ENCODE results near the gene ABRAXAS1.
A peak's percentile ranks its signal among the peaks of the same experiment; 100 is the strongest.
"Not testable (repeated sequence)": the region's sequence is repeated elsewhere in the genome, so short reads cannot be mapped to it uniquely, and the experiment has no call there.

Gene ABRAXAS1

GRCh38 chr4:83484500-83485461 is at the start of gene ABRAXAS1:
ABRAXAS1 (minus strand) TSS chr4:83485100; CDS start chr4:83485072, 28 bp downstream.
- peak; percentile 84 to 86 for DNase-seq (ENCODE audit: low read depth in 2 of 2)

GRCh38 chr4:83527671-83528070 is 42.8 kb upstream of the ABRAXAS1 start:
- DNase-seq (ENCODE audit: low read depth in 2 of 2) = no peak

DNA sequence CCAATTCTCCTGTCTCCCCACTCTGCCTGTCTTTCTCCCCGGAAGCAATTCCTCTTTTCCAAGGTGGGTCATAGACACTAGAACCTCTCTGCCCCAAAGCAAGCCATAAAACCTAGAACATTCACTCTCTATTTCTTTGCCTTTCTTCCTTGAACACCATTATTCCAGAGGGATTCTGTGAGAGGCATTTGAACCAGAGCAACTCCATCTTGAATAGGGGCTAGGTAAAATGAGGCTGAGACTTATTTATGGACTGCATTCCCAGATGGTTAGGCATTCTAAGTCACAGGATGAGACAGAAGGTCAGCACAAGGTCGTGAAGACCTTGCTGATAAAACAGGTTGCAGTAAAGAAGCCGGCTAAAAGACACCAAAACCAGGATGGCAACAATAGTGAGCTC is 37.3 kb upstream of the ABRAXAS1 start:
- no peak for DNase-seq (ENCODE audit: low read depth in 2 of 2)

DNA sequence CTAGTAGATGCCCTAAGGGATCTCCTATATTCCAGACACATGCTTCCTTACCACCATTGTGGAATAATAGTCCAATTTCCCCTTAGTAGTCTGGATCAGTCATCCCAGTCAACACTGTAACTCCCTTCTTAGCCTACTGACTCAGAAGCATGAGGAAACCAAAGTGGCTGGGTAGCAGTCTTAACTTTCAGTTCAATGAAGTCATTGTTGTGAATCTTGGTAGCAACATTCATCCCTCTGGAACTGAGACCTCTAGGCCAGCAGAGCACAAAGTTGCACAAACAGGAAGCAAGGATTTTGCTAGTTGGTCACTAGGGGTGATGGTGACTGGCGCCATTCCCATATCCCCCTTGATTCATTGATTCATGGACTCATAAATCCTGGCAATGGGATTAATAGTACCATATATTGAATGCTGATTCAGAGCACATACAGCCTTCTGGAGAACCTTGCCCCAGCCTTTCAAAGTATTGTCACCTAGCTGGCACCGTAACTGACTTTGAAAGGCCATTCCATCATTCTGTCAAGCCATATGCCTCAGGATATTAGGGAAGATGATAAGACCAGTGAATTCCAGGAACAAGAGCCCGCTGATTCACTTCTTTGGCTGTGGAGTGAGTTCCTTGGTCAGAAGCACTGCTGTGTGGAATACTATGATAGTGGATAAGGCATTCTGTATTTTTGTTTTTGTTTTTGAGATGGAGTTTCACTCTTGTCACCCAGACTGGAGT is 31.3 kb upstream of the ABRAXAS1 start:
- DNase-seq (ENCODE audit: low read depth in 2 of 2) = peak; percentile 8 to 11

- no peak for DNase-seq (ENCODE audit: low read depth in 2 of 2)
These were observed 25.5 kb upstream of the ABRAXAS1 start for GRCh38 chr4:83510442-83510841.

GRCh38 chr4:83509156-83509585 is 24.3 kb upstream of the ABRAXAS1 start:
- DNase-seq (ENCODE audit: low read depth in 2 of 2) = peak in 1 of 2 experiments; percentile 15

DNA sequence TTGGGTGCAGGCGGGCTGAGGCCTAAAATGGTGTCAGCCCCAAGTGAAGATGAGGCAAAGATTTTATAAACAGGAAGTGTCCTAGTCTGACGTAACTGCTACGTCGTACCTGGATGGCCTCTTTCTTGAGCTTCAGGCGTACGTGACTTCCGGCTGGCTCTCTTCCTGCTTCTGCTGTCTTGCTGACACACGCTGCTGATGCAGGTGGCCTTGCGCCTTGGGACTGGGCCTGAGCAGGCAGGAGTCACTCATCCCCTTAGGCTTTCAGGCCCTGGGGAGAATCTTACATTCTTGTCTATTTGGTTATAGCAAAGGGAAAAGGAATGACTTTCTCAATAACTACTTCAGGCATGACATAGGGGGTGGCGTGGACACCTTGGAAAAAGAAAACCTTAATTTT is 20.1 kb upstream of the ABRAXAS1 start:
- no peak for DNase-seq (ENCODE audit: low read depth in 2 of 2)

- DNase-seq (ENCODE audit: low read depth in 2 of 2) = no peak
These were observed 19.6 kb upstream of the ABRAXAS1 start for GRCh38 chr4:83504503-83504902.

DNA sequence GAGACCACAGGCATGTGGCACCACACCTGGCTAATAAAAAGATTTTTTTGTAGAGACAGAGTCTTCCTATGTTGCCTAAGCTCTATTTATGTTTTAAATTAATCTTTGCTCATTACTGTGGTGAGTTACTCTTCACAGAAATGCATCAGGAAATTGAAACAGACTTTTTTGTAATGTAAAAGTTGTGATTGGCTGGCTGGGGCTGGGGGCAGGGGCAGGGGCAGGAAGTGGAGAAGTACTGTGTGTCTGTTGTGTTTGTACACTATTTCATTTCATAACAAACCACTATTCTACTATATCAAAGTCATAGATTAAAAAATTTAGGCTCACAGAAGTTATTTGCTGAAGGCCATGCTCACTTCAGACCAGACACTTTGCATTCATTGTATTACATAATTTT is 19.1 kb upstream of the ABRAXAS1 start:
- DNase-seq (ENCODE audit: low read depth in 2 of 2) = no peak

GRCh38 chr4:83501671-83502070 is 16.8 kb upstream of the ABRAXAS1 start:
- DNase-seq (ENCODE audit: low read depth in 2 of 2) = not testable (repeated sequence)

DNA sequence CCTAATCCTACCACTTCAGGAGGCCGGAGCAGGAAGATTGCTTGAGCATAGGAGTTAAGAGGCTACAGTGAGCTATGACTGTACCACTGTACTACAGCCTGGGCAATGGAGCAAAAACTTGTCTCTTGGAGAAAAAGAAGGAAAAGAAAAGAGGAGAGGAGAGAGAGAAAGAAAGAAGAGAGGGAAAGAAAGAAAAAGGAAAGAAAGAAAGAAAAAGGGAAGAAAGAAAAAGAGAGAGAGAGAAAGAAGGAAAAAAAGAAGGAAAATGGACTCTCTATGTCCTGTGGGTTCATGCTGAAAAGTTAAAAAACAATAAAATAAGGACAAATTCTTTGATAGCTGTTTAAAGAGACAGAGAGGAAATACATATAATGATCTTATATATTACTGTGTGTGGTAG is 13.3 kb upstream of the ABRAXAS1 start:
- DNase-seq (ENCODE audit: low read depth in 2 of 2) = no peak

DNA sequence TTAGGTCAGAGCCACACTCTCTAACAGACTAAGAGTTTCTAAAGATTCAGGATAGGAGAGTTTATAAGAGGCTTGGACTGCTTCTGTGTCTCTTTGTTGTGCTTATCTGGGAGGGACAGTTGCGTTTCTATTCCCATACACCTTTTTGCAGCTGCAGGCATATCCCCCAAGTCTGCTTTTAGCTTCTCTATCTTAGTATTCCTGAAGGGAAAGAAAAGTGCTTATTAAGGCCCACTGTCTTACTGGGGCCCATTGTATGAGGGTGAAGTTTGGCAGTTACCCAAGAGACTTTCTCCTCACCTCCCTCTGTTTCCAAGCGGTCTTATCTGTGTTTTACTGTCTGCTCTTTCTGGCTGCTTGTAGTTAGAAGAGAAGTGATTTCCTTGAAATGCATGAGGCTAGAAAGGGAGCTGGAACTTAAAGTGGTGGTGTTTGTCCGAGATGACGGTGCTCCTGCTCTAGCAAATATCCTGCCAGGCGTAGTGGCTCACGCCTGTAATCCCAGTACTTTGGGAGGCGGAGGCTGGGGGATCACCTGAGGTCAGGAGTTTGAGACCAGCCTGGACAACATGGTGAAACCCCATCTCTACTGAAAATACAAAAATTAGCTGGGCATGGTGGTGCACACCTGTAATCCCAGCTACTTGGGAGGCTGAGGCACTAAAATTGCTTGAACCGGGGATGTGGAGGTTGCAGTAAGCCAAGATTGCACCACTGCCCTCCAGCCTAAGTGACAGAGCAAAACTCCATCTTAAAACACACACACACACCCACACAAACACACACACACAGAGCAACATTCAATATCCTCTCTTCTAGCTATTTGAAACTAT is 11.4 kb upstream of the ABRAXAS1 start:
- DNase-seq (ENCODE audit: low read depth in 2 of 2) = not testable (repeated sequence)

DNA sequence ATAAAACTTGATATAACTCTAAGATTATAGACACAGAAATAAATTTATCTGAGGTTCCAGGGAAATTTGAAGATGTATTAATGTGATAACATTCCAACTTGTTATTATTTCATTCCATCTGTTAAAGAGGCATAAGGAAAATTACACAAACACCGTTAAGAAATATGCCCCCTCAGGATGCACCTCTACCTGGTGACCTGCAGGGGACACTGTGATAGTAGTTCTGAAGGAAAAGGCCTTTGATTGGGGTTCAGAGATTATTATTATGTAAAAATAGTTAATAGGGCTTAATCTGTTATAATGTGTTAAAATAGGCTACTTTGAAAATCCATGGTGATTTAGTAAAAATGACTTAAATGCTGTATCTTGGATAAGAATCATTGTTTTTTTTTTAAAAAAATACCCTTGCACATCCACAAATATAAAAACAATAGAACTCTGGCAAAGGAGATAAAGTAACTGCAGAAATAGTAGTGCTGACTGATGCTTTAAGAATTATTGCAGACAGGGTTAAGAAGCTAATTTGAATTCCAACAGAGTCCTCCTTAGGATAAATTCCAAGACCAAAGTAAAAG is 6.1 kb upstream of the ABRAXAS1 start:
- no peak for DNase-seq (ENCODE audit: low read depth in 2 of 2)

GRCh38 chr4:83489711-83490326 is 4.9 kb upstream of the ABRAXAS1 start:
- DNase-seq (ENCODE audit: low read depth in 2 of 2) = no peak

GRCh38 chr4:83486457-83487129 is 1.7 kb upstream of the ABRAXAS1 start:
- no peak for DNase-seq (ENCODE audit: low read depth in 2 of 2)

DNA sequence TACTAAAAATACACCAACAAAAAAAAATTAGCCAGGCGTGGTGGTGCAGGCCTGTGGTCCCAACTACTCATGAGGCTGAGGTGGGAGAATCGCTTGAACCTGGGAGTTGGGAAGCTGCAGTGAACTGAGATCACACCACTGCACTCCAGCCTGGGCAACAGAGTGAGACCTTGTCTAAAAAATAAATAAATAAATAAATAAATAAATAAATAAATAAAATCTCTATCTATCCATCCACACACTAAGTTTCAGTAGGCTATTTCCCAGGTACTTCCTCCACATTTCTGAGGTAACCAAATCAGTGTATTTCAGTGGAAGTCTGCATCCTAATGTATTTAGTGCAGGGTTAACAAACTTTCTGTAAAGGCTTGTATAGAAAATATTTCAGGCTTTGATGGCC is 10.9 kb downstream of the ABRAXAS1 start:
- no peak for DNase-seq (ENCODE audit: low read depth in 2 of 2)

DNA sequence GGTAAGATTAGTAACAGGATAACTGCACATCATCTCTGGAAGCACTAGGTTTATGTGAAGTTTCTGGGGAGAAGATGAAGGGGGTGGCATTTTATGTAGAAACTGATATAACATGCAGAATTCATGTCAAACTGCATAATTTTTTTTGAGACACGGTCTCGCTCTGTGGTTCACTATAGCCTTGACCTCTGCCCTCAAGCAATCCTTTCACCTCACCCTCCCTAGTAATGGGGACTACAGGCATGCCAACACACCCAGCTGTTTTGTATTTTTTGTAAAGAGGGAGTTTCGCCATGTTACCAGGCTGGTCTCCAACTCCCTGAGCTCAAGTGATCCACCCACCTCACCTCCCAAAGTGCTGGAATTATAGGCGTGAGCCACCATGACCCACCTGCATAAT is 11.5 kb downstream of the ABRAXAS1 start:
- DNase-seq (ENCODE audit: low read depth in 2 of 2) = no peak

- DNase-seq (ENCODE audit: low read depth in 2 of 2) = no peak
These were observed 28.8 kb downstream of the ABRAXAS1 start for GRCh38 chr4:83456184-83456501.

DNA sequence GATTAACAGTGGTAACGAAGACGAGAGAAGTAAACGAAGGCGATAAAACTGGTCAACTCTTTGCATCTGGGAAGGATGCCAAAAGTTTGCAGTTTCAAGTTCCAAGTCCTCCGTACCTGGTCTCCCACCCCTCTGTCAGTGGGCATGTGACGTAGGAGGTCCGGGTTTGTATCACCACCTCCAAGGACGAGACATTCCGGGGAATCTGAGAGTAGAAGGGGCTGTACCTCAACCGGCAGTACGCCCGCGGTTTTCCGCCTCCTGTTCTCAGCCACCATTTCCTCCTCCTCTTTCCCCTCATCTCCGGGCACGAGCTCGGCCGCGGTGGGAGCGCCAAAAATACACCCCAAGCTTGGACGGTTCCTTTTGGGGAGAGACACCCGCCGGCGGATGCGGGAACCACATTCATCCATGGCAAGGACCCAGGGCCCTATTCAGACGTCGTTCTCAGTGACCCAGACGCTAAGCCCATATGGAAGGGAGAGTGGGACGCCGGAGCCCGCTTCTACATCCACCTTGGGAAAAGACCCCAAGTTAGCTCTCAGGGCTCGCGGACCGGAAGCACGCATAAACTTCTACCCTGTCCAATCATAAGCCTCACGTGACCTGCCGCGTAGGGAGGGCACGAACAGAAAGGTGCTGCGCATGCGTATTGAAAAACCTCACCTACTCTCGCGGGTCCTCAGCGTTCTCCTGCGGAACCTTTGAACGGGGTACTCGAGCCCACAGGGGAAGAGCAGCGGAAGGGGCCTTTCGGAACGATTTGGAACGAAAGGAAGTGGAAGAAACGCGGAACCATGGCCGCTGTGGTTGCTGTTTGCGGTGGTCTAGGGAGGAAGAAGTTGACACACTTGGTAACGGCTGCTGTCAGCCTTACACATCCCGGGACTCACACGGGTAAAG is 29.4 kb downstream of the ABRAXAS1 start, which contains the start of the genes HELQ and MRPS18C:
TSS of gene HELQ (minus strand) at position 543 of the 903 bp plus-strand sequence. CDS start at position 413, 130 bp downstream.
TSS of gene MRPS18C (plus strand) at position 778 of the 903 bp plus-strand sequence. CDS start at position 798, 20 bp downstream.
- DNase-seq (ENCODE audit: low read depth in 2 of 2) = peak; percentile 99
